Loucy (cell line): ENCODE results near the gene CCDC122.

Experiments
- EZH2phosphoT487 ChIP-seq: fragments of 200-600 bp; IDR thresholded peaks from 2 replicates; pipeline ENCODE4 v1.6.1; 2018; ENCODE audit warnings: antibody characterized with exemption, mild to moderate bottlenecking, moderate library complexity, borderline replicate concordance
- TF ChIP-seq, protein P1 (sequence below): fragments of 200-600 bp; sonication (generic); conservative IDR thresholded peaks from 2 replicates; pipeline ENCODE4 v1.5.1; 2014; ENCODE audit warnings: mild to moderate bottlenecking, antibody characterized with exemption, low read length

DNA sequence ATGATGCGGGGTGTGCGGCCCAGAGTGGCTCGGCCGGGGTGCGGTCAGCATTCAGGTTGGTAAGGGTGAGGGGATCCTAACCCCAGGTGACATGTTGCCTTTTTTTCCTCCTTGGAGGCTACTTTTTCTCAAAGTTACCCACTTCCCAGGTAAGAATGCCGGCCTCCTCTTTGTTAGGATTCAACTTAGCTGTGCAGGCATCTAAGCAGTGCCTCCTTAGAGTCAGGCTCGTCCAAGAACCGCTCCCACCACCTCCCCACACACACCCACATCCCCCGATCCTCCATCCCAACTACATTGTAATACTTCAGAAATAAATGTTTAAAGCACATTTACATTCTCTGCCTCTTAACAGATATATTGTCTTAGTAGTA lies 92.0 kb downstream of the CCDC122 start:
- TF ChIP-seq, protein P1, sequence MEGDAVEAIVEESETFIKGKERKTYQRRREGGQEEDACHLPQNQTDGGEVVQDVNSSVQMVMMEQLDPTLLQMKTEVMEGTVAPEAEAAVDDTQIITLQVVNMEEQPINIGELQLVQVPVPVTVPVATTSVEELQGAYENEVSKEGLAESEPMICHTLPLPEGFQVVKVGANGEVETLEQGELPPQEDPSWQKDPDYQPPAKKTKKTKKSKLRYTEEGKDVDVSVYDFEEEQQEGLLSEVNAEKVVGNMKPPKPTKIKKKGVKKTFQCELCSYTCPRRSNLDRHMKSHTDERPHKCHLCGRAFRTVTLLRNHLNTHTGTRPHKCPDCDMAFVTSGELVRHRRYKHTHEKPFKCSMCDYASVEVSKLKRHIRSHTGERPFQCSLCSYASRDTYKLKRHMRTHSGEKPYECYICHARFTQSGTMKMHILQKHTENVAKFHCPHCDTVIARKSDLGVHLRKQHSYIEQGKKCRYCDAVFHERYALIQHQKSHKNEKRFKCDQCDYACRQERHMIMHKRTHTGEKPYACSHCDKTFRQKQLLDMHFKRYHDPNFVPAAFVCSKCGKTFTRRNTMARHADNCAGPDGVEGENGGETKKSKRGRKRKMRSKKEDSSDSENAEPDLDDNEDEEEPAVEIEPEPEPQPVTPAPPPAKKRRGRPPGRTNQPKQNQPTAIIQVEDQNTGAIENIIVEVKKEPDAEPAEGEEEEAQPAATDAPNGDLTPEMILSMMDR: no peak
- no peak for TF ChIP-seq EZH2phosphoT487
